GM21529 (cell line): Measurements from ENCODE around the gene SPATA6L.

Experiments used
- ATAC-seq: cut with Tn5 transposase; IDR thresholded peaks from one replicate; pipeline ENCODE4 v1.9.1; 2021; ENCODE audit not compliant: unreplicated experiment

Gene SPATA6L

DNA sequence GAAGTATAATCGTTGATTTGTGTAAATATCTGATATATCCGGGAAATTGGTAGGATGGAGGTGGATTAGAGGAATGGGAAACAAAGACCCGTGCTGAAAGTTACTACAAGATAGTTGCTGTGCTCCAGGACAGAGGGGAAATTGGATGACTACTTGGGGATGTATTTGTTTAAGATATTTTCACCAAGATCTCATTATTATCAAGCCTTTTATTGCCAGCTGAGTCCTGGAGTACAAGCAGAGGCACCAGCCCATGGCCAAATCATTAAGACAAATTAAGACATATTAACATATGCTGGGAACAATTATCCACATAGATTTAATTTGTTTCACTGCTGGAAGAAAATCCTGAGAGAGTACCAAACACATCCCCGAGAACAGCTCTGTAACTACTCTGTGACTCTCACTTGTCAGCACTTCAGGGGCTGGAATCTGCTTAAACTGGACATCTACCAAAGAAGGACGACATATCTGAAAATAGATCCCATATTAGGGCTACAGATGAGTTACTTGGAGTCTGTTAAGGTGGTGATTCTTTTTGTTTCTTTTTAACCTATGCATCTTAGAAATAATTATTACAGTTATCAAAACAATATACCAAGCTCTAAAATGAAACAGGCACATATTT, 107.8 kb downstream of the SPATA6L start:
- no peak for ATAC-seq

DNA sequence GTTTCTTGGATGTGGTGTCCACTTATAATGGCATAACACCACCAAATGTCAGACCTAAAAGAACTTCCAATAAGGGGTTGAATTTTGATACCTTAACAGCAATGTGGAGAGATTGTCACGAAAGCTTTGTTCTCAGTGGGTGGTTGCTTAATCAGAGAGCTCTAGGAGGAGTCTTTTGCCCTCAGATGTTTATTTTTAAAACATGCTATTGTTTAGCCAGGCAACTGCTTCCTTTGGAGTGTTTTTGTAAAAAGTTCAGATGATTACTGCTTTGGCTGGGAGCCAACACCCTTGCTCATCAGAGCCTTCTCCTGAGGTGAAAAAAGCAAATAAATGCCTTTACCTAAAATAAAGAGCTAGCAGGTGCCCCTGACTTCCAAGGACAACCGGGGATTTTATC, 111.0 kb downstream of the SPATA6L start:
- no peak for ATAC-seq

DNA sequence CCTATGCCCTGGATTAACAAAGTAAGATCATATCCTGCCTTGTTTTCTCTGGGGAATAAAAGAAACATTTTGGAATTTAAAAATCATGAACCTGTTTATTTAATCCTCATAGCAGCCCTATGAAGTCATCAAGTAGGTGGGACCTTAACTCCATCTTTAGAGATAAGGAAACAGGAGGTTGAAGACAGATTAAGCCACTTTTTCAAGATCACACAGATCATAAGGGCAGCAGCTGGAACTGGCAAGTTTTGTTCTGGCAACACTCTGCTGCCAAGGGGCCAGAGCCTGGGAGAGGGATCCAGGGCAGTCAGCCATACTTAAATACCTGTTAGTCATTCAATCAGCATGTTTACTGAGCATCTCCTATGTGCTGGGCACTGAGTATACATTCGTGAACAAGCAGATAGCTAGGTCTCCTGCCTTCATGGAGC, 112.3 kb downstream of the SPATA6L start:
- no peak for ATAC-seq

DNA sequence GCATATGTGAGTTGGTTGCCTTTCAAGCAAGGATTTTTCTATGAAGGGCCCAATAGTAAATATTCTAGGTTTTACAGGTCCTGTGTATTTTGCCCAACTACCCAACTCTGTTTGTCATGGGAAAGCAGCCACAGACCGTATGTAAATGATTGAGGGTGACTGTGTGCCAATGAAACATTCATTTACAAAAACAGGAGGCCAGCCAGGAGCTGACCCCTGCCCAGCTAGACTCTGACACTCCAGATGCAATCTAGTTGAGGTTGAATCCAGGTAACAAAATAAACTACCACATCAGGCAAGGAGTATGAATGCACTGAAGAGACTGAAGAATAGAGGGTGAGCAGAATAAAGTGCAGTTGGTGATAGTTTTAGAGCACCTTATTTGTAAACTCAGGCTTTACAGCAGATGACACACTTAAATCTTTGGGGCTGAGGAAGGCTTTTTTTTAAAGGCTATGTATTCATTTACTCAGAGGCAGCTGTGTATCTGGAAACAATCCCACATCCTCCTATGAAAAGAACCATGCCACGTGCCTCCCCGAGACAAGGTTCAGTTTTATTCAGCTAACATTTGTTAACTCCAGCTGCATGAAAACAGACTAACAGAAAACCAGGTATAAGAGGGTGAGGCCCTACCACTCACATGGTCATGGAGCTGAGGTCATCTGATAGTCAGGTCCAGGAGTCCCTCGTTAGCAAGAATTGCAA, 115.3 kb downstream of the SPATA6L start:
- ATAC-seq: no peak

DNA sequence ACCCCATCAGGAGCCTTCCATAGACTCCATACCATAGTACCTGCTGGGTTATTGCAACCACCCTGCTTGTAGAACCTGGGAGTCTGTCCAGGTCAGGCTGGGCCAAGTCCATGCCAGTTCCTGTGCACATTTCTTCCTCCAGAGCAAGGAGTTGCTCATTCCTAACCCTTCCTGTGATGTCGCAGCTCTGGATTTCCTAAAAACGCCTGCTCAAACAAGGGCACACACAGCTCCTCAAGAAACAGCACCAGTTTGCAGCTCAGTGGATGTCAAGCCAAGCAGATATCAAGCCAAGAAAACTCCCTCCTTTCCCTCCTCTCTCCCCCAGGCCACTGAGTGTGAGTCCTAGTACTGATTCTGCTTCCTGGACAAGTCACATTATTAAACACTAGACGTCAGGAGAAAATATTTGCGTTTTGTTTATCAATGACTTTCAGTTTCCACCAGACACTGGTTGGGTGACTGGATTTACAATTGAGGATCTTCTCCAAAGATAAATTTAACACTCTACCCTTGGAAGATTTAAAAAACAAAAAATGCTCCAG, 116.5 kb downstream of the SPATA6L start:
- ATAC-seq: no peak

DNA sequence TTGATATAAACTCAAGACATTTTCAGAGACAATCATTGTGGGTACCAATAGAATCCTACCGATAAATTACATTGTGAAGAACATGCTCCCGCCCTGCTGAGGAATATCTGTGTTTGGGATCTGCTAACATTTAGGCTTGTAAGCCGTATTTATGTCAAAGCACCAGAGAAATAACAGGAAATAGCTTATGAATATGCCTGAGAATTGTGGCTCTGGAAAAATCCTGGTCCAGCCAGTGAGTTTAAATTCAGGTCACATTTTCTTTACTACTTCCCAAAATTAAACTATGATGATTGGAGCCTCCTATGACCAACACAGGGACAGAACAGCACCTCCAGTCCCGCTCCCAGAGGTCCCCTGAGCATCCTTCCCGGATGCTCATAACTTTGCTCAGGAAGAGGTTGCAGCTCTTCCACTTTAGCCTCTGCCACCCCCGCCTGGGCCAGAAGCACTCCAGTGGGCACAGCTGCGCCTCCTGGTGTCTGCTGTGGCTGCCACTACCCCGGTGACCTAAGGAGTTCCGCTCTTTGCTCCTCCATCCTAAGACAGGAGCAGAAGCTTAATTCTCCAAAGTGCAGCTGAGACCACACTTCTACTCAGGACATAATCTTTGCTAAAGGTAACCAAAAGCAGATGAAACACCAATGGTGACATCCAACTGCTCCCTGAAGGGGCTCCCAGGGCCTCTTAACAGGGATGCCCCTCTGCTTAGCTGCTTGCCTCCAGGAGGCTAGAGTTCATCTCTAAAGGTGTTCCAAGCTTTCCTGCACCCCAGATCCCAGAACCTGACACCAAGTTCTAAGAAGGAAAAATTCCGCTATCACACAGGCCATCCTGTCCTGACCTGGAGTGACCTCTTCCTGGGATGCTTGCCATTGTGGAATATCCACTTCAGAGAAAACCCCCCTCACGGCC, 117.2 kb downstream of the SPATA6L start:
- peak; percentile 66 for ATAC-seq
